Jurkat, Clone E6-1 (cell line): Measurements from ENCODE around the gene CFI.
A peak's percentile ranks its signal among the peaks of the same experiment; 100 is the strongest.

Source experiments
- DNase-seq: peaks from one replicate; pipeline ENCODE4 v3.0.0-alpha.2; 2011; ENCODE audit warnings: low read depth, low spot score
- H3K4me3 ChIP-seq: 2 replicates; pipeline ENCODE4 v1.5.1; 2011; ENCODE audit warnings: mild to moderate bottlenecking, low read length, control low read depth, moderate library complexity

Gene CFI

DNA sequence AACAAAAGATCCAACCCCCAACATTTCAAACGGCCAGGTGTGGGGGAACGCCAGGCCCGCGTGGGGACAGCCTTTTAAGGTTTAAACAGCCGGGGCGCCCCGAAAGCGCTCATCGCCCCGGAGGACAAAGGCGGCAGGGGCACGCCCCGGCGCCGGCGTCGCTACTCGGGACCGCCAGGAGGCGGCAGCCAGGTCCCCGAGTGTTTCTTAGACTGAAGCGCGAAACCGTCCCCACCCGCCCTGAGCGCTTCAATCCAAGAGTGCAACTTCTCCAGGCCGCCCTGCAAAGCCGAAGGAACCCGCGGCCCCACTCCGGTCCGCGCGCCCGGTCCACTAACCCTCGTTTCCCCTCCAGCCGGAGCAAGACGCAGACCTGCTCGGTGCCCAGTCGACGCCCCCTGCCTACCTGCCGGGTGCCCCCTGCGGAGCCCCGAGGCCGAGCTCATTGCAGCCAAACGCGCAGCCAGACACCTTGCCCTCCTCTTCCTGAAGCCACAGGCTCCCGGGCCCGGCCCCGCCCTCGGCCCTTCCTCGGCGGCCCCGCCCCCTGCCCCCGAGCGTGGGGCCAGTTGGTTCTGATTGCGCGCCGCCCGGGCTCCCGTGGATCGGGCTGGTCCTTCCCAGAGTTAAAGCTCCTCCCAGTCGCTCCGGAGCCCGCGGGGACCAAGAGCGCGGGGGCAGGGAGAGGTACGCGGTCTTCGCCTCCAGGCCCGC, 98.7 kb downstream of the CFI start, which contains the start of gene CASP6:
CASP6 (minus strand) TSS at position 496 of the 714 bp plus-strand sequence; CDS start at position 446, 50 bp downstream.
- peak; percentile 70 for DNase-seq
- peak within 1 kb of the TSS; percentile 79 for H3K4me3 ChIP-seq

DNA sequence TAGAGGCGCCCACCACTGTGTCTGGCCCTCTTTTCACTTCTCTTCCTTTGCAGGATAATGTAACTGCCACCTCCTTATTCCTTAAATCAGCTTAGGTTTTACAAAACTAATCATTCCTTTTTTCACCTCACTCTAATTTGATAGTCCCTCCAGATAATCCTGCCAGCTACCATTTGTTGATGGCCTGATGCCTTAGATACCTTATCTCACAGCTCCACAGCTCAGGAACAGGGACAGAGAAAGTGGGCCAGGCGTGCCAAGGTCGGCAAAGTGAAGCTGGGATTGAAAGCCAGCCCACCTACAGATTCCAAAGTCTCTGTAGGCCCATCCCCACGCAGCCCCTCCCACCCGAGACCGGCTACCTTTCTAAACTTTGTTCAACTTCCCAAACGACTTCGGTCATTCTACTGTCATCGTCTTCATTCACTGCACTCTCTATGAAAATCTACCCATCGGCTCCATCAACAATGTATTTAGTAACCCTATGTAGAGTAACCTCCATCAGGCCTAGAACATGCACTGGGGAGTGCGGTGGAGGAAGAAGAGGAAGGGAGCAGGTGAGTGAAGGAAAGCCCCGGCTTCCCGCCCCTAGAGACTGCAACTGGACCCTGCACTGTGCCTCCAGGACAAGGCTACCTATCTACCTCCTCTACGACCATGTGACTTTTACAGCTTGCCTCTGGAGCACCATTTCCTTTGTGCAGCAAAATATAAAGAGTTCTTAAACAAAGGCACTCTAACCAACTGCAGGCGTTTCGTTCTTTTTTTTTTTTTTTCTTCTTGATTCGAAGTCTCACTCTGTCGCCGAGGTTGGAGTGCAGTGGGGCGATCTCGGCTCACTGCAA, 100.0 kb downstream of the CFI start:
- peak overlapping the region; percentile 79 for H3K4me3 ChIP-seq
- DNase-seq, result no peak

DNA sequence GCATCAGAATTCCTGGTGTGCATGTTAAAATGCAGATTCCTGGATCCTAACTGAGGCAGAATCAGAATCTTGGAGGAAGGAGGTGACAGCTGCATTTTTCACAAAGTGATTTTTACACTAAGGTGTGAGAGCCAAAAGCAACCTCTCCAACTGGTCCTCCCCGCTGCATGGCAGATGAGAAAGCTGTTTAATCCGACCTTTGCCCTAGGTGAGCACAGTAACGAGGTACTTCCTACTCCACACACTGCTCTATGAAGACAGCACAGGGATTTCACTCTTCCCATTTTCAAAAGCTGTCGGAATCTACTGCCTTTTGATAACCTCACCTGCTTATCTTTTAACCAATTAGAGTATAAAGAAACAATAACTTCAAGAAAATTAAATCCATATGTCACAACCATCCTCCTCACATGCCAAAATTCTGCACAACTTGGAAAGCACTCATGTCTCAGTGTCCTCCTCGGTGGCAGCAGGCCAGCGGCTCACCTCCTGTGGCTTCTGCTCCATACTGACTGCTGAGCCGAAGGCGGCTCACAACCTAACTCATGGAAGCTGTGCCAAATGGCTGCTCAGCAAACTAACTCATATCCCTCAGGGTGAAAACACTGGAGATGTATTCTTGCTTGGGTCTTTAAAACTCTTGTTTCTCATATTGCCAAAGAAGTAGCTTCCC, 102.1 kb downstream of the CFI start:
- H3K4me3 ChIP-seq, result no peak overlapping the region
- DNase-seq, result no peak

DNA sequence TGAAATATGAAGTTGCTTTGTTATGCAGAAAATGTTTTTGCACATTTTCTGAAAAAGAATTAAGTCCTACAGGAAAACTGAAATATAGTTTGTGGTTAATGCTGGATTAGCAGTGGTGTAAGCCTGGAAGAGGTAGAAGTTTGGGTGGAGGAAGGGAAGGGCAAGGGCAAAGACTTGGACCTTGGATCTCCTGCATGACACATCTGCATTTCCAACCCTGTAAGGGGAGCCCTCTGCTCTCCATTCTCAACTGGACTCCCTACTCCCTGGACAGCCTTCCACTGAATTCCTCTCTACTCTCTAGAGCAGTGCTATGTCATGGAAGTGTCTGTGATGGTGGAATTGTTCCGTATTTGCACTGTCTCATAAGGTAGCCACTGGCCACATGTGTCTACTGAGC, 103.1 kb downstream of the CFI start:
- DNase-seq, result no peak
- H3K4me3 ChIP-seq, result no peak overlapping the region

DNA sequence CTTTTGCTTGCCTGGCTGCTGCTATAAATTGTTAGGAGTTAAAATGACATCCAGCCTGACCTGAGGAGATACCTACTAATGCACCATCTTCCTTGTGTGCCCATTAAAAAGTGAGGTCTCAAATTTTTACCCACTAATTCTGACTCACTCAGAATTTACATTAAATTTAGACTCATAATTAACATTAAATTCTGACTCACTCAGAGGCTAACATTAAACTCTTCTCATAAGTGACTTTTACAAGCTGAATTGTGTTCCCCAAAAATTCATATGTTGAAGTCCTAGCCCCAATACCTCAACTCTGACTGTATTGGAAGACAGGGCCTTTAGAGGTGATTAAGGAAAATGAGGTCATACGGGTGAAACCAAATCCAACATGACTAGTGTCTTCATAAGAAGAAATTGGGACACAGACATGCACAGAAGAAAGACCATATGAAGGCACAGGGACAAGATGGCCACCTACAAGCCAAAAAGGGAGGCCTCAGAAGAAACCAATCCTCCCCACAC, 110.3 kb downstream of the CFI start:
- no peak for DNase-seq
- no peak overlapping the region for H3K4me3 ChIP-seq
